ENCODE measurements around the gene FBXO8.

FBXO8 gene

DNA sequence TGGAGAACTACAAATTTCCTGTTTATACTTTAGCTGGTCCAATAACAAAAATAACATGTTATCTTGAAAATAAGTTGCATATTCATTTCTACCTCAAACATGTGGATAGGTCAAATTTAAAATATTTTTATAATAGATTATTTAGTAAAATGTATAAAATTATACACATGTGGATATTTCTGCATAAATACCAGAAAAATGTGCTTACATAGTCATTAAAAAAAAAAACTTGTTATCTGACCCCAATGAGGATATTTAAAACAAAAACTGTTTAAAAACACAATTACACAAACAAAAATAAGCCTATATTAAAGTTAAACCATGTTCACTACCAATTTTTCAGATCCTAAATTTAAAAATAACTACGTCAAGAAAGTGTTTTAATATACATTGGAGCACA lies 28.1 kb downstream of the FBXO8 start:
- DNase-seq (ENCODE audit: low read depth) = no peak
- no peak overlapping the region for H3K4me3 ChIP-seq (replicated peaks; ENCODE audit: low read depth, low read length)
- no peak for TF ChIP-seq CTCF (IDR thresholded peaks at IDR 0.05; ENCODE audit: low read length, missing control alignments)

DNA sequence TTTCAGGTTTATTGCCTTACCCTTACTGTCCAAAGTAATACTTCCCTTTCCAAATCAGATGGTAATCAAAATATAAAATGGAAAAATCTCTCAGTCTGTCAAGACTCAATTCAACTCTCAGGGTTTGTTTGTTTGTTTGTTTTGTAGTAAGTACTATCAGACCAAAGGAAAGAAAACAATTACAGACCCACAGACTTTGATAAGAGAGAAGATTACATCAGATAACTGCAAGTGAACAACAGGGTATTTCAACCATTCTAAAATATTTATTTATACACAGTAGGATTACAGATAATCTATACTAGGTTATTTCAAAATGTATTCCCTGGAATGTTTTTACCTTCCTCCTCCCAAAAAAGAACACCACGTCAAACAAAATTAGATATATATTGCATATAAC lies 28.9 kb downstream of the FBXO8 start:
- no peak for TF ChIP-seq CTCF (IDR thresholded peaks at IDR 0.05; ENCODE audit: low read length, missing control alignments)
- DNase-seq (ENCODE audit: low read depth) = no peak
- H3K4me3 ChIP-seq (replicated peaks; ENCODE audit: low read depth, low read length) = no peak overlapping the region

- TF ChIP-seq CTCF (IDR thresholded peaks at IDR 0.05; ENCODE audit: low read length, missing control alignments) = no peak
- no peak overlapping the region for H3K4me3 ChIP-seq (replicated peaks; ENCODE audit: low read depth, low read length)
- DNase-seq (ENCODE audit: low read depth) = no peak
These were observed 31.1 kb downstream of the FBXO8 start for GRCh38 chr4:174252412-174252811.

DNA sequence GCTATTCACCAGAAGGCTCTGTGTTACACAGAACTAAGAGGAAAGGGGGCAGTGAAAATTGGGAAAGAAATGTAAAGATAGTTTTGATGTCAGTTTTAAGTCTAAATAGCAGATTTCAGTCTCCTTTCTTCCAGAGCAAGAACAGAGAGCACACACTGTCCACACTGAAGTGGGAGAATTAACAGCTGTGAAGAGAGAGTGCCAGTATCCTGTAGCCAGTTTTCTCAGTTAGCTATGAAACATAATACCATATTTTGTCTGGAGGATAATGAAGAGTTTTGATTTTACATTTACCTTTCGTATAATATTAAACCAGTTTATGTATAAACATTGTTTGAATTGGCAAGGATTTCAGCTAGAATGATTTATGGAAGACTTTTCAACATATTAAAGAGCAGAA lies 35.1 kb downstream of the FBXO8 start:
- no peak for DNase-seq (ENCODE audit: low read depth)
- TF ChIP-seq CTCF (IDR thresholded peaks at IDR 0.05; ENCODE audit: low read length, missing control alignments) = no peak
- H3K4me3 ChIP-seq (replicated peaks; ENCODE audit: low read depth, low read length) = no peak overlapping the region

- no peak for DNase-seq (ENCODE audit: low read depth)
- no peak overlapping the region for H3K4me3 ChIP-seq (replicated peaks; ENCODE audit: low read depth, low read length)
- TF ChIP-seq CTCF (IDR thresholded peaks at IDR 0.05; ENCODE audit: low read length, missing control alignments) = no peak
These were observed 37.8 kb downstream of the FBXO8 start for GRCh38 chr4:174245714-174246113.

GRCh38 chr4:174244441-174244840 lies 39.0 kb downstream of the FBXO8 start:
- H3K4me3 ChIP-seq (replicated peaks; ENCODE audit: low read depth, low read length) = no peak overlapping the region
- no peak for DNase-seq (ENCODE audit: low read depth)
- TF ChIP-seq CTCF (IDR thresholded peaks at IDR 0.05; ENCODE audit: low read length, missing control alignments) = no peak

- no peak for TF ChIP-seq CTCF (IDR thresholded peaks at IDR 0.05; ENCODE audit: low read length, missing control alignments)
- H3K4me3 ChIP-seq (replicated peaks; ENCODE audit: low read depth, low read length) = no peak overlapping the region
- DNase-seq (ENCODE audit: low read depth) = no peak
These were observed 42.3 kb downstream of the FBXO8 start for GRCh38 chr4:174241162-174241561.
